ENCODE data around the gene BMPR1A. TPM values are rescaled to one million over a fixed set of nuclear protein-coding genes. Genes with fewer than 3 reads are reported as not detected.

The BMPR1A gene
- total and polyA plus RNA-seq, 2 of the 13 experiments (the other 11 are each of a cell fraction or from before 2014, with no cell fraction given): 17.8 to 44.2 TPM

GRCh38 chr10:86862786-86863483 lies 106.5 kb downstream of the BMPR1A start (continued):
- no peak for TF ChIP-seq ZNF678 (CRISPR knock-in tag; IDR thresholded peaks at IDR 0.05)
- no peak for TF ChIP-seq ZNF251 (CRISPR knock-in tag; IDR thresholded peaks at IDR 0.05)
- TF ChIP-seq PLRG1 (conservative IDR thresholded peaks at IDR 0.05): no peak
- TF ChIP-seq, protein P1, sequence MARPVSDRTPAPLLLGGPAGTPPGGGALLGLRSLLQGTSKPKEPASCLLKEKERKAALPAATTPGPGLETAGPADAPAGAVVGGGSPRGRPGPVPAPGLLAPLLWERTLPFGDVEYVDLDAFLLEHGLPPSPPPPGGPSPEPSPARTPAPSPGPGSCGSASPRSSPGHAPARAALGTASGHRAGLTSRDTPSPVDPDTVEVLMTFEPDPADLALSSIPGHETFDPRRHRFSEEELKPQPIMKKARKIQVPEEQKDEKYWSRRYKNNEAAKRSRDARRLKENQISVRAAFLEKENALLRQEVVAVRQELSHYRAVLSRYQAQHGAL (CRISPR knock-in tag; IDR thresholded peaks at IDR 0.05; ENCODE audit: not compliant biosample characterization): no peak
- no peak for TF ChIP-seq U2AF1 (optimal IDR thresholded peaks at IDR 0.05; ENCODE audit: low read depth, low read length)
- no peak for TF ChIP-seq NCOR1 (IDR thresholded peaks at IDR 0.05; ENCODE audit: borderline replicate concordance, low read length)
- TF ChIP-seq FIP1L1 (IDR thresholded peaks at IDR 0.05; ENCODE audit: borderline replicate concordance, insufficient read depth, low read depth, low read length): no peak
- no peak for TF ChIP-seq ZNF431 (CRISPR knock-in tag; IDR thresholded peaks at IDR 0.05; ENCODE audit: borderline replicate concordance, low read depth)
- no peak for TF ChIP-seq ZNF563 (CRISPR knock-in tag; IDR thresholded peaks at IDR 0.05)
- TF ChIP-seq U2AF2 (IDR thresholded peaks at IDR 0.05; ENCODE audit: low read depth, low read length): no peak
- TF ChIP-seq ATF3 (CRISPR knock-in tag; IDR thresholded peaks at IDR 0.05): no peak
- TF ChIP-seq MIER2 (CRISPR knock-in tag; IDR thresholded peaks at IDR 0.05): no peak
- no peak for TF ChIP-seq ZNF550 (CRISPR knock-in tag; IDR thresholded peaks at IDR 0.05; ENCODE audit: borderline replicate concordance)
- TF ChIP-seq, protein P2, sequence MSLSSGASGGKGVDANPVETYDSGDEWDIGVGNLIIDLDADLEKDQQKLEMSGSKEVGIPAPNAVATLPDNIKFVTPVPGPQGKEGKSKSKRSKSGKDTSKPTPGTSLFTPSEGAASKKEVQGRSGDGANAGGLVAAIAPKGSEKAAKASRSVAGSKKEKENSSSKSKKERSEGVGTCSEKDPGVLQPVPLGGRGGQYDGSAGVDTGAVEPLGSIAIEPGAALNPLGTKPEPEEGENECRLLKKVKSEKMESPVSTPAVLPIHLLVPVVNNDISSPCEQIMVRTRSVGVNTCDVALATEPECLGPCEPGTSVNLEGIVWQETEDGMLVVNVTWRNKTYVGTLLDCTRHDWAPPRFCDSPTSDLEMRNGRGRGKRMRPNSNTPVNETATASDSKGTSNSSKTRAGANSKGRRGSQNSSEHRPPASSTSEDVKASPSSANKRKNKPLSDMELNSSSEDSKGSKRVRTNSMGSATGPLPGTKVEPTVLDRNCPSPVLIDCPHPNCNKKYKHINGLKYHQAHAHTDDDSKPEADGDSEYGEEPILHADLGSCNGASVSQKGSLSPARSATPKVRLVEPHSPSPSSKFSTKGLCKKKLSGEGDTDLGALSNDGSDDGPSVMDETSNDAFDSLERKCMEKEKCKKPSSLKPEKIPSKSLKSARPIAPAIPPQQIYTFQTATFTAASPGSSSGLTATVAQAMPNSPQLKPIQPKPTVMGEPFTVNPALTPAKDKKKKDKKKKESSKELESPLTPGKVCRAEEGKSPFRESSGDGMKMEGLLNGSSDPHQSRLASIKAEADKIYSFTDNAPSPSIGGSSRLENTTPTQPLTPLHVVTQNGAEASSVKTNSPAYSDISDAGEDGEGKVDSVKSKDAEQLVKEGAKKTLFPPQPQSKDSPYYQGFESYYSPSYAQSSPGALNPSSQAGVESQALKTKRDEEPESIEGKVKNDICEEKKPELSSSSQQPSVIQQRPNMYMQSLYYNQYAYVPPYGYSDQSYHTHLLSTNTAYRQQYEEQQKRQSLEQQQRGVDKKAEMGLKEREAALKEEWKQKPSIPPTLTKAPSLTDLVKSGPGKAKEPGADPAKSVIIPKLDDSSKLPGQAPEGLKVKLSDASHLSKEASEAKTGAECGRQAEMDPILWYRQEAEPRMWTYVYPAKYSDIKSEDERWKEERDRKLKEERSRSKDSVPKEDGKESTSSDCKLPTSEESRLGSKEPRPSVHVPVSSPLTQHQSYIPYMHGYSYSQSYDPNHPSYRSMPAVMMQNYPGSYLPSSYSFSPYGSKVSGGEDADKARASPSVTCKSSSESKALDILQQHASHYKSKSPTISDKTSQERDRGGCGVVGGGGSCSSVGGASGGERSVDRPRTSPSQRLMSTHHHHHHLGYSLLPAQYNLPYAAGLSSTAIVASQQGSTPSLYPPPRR (CRISPR knock-in tag; IDR thresholded peaks at IDR 0.05; ENCODE audit: borderline replicate concordance): peak; percentile 92
- no peak for TF ChIP-seq MXD4 (CRISPR knock-in tag; IDR thresholded peaks at IDR 0.05)
- TF ChIP-seq NFAT5 (CRISPR knock-in tag; IDR thresholded peaks at IDR 0.05): no peak
- no peak for TF ChIP-seq GABPB1 (CRISPR knock-in tag; IDR thresholded peaks at IDR 0.05)
- peak; percentile 41; the same call in 1 of the 2 replicates for TF ChIP-seq ELF3 (CRISPR knock-in tag; IDR thresholded peaks at IDR 0.05)
- TF ChIP-seq RFX3 (CRISPR knock-in tag; IDR thresholded peaks at IDR 0.05): no peak

Measured in HepG2 (cell line).